Right renal cortex interstitium (tissue), 3 donors: ENCODE data around the gene TAS2R1. TPM values are rescaled to one million over a fixed set of nuclear protein-coding genes. Genes with fewer than 3 reads are reported as not detected.

Experiments
- DNase-seq, 3 donors: peaks; one replicate each; pipeline ENCODE4 v3.0.0-alpha.2; 2013; ENCODE audit warnings: low read depth in 3 of 3, low spot score in 2 of 3
- polyA plus RNA-seq, 3 donors: library from polyadenylated mRNA; unstranded; fragments of 120-200 nt; gene quantifications; one replicate each; pipeline ENCODE4 v1.2.1, GENCODE V29; 2013; ENCODE audit not compliant: insufficient read length in 3 of 3

The TAS2R1 gene
- not detected for polyA plus RNA-seq

- no peak for DNase-seq
Observed at GRCh38 chr5:9630251-9630650, at the start of gene TAS2R1. TAS2R1 (minus strand) TSS chr5:9630351; CDS start chr5:9630032, 319 bp downstream.

- DNase-seq = no peak
Observed at GRCh38 chr5:9670371-9670770, 40.2 kb upstream of the TAS2R1 start.

- DNase-seq = no peak
Observed at GRCh38 chr5:9667906-9668305, 37.8 kb upstream of the TAS2R1 start.

- DNase-seq = no peak
Observed at GRCh38 chr5:9663891-9664290, 33.7 kb upstream of the TAS2R1 start.

GRCh38 chr5:9661316-9662015 lies 31.3 kb upstream of the TAS2R1 start:
- DNase-seq = no peak

GRCh38 chr5:9658706-9659105 lies 28.6 kb upstream of the TAS2R1 start:
- no peak for DNase-seq

GRCh38 chr5:9657819-9658218 lies 27.7 kb upstream of the TAS2R1 start:
- DNase-seq = no peak

- DNase-seq = no peak
Observed at GRCh38 chr5:9655641-9656040, 25.5 kb upstream of the TAS2R1 start.

- no peak for DNase-seq
Observed at GRCh38 chr5:9654886-9655285, 24.7 kb upstream of the TAS2R1 start.

GRCh38 chr5:9653811-9654210 lies 23.7 kb upstream of the TAS2R1 start:
- DNase-seq = no peak

GRCh38 chr5:9653061-9653460 lies 22.9 kb upstream of the TAS2R1 start:
- DNase-seq = no peak

GRCh38 chr5:9652295-9652694 lies 22.1 kb upstream of the TAS2R1 start:
- DNase-seq = no peak

GRCh38 chr5:9646843-9647242 lies 16.7 kb upstream of the TAS2R1 start:
- no peak for DNase-seq

GRCh38 chr5:9644630-9645029 lies 14.5 kb upstream of the TAS2R1 start:
- DNase-seq = no peak

GRCh38 chr5:9642621-9643020 lies 12.5 kb upstream of the TAS2R1 start:
- no peak for DNase-seq

- no peak for DNase-seq
Observed at GRCh38 chr5:9641806-9642355, 11.7 kb upstream of the TAS2R1 start.

GRCh38 chr5:9632495-9632894 lies 2.3 kb upstream of the TAS2R1 start:
- DNase-seq = no peak

- no peak for DNase-seq
Observed at GRCh38 chr5:9627541-9627940, 2.6 kb downstream of the TAS2R1 start.

- DNase-seq = no peak
Observed at GRCh38 chr5:9626955-9627354, 3.2 kb downstream of the TAS2R1 start.

GRCh38 chr5:9625731-9626130 lies 4.4 kb downstream of the TAS2R1 start:
- DNase-seq = no peak

- no peak for DNase-seq
Observed at GRCh38 chr5:9625286-9625685, 4.9 kb downstream of the TAS2R1 start.

GRCh38 chr5:9624196-9624947 lies 5.8 kb downstream of the TAS2R1 start:
- no peak for DNase-seq
